WERI-Rb-1 (cell line): Measurements from ENCODE around the gene RGS1.

ENCODE experiments used
- DNase-seq: peaks from one replicate; pipeline ENCODE4 v3.0.0-alpha.2; 2020
- H3K27ac ChIP-seq: fragments of 250-450 bp; sonication (Bioruptor Pico); 2 replicates; pipeline ENCODE4 v1.5.1; 2020; ENCODE audit warnings: mild to moderate bottlenecking, moderate library complexity
- H3K27me3 ChIP-seq: fragments of 250-450 bp; sonication (Bioruptor Pico); 2 replicates; pipeline ENCODE4 v1.5.1; 2021; ENCODE audit warnings: mild to moderate bottlenecking, low read depth, moderate library complexity; ENCODE audit not compliant: insufficient read depth, severe bottlenecking
- H3K36me3 ChIP-seq: fragments of 250-450 bp; sonication (Bioruptor Pico); 2 replicates; pipeline ENCODE4 v1.5.1; 2020; ENCODE audit warnings: mild to moderate bottlenecking, moderate library complexity
- H3K4me3 ChIP-seq: 2 replicates; pipeline ENCODE4 v1.5.1; 2011; ENCODE audit warnings: low read depth, mild to moderate bottlenecking, control low read depth, low read length
- H3K9me3 ChIP-seq: fragments of 250-450 bp; sonication (Bioruptor Pico); 2 replicates; pipeline ENCODE4 v1.5.1; 2021; ENCODE audit warnings: mild to moderate bottlenecking, moderate library complexity; ENCODE audit not compliant: severe bottlenecking
- TF ChIP-seq, protein P1 (sequence below): IDR thresholded peaks from 2 replicates; pipeline ENCODE4 v1.5.1; 2011; ENCODE audit warnings: low read depth, mild to moderate bottlenecking, control low read depth, inconsistent platforms, low read length

Gene RGS1

DNA sequence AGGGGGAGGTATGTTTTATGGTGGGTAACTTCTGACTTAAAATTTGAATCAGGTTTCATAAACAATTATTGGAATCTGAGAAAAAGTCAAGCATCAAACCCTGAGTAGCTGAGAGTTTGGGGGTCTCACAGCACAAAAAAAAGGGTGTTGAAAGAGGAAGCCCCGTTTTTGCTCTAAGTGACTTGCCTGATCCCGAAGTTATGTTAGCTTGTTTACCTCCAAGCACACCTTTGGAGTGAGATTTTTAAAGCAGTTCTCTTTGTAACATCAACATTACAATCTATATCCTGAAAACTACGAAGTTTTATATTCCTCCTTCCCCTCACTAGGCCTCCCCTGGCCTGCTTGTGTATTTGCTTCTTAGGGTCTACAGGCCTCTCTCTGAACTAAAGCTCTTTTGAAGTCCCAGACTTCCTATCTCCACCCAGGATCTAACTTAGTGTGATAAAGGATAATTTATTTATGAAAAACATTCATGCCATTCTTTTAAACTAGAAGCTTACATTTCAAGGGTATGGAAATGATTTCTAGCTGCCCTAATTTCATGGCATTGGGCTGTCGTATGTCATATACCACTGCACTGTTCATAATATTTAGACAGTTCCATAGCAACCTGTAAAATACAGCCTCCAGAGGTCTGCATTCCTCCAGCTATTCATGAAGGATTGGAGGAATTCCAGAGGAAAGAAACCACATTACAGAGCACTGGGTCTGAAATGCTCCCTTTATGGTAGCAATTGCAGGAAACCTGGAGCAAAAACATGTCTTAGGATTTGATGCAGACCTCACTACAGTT is 36.1 kb upstream of the RGS1 start:
- Histone ChIP-seq H3K27ac (no peak overlapping the region), H3K36me3 (no peaks in the 10 kb centered on the region), H3K9me3 (no peaks in the 10 kb centered on the region), H3K4me3 (no peak overlapping the region), H3K27me3 (no peaks in the 10 kb centered on the region)
- TF ChIP-seq, protein P1, sequence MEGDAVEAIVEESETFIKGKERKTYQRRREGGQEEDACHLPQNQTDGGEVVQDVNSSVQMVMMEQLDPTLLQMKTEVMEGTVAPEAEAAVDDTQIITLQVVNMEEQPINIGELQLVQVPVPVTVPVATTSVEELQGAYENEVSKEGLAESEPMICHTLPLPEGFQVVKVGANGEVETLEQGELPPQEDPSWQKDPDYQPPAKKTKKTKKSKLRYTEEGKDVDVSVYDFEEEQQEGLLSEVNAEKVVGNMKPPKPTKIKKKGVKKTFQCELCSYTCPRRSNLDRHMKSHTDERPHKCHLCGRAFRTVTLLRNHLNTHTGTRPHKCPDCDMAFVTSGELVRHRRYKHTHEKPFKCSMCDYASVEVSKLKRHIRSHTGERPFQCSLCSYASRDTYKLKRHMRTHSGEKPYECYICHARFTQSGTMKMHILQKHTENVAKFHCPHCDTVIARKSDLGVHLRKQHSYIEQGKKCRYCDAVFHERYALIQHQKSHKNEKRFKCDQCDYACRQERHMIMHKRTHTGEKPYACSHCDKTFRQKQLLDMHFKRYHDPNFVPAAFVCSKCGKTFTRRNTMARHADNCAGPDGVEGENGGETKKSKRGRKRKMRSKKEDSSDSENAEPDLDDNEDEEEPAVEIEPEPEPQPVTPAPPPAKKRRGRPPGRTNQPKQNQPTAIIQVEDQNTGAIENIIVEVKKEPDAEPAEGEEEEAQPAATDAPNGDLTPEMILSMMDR, result no peak
- DNase-seq, result no peak

DNA sequence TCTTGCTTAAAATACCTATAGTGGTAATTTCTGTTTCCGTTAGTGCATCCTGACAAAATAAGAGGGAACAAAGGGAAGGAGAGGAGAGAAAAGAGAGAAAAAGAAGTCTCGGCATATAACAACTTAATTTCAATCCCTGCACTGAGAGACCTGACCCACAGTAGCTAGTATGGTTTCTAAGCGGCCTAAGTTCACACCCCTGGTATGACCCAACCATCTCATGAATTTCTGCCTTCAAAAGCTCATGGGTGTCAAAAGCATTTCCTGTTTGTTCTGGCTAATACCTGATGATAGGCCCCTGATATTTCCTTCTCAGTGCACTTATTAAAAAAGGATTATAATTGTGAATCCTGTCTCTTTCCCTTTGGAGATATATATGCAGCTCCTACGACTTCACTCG is 32.1 kb upstream of the RGS1 start:
- no peak overlapping the region for H3K4me3 ChIP-seq

DNA sequence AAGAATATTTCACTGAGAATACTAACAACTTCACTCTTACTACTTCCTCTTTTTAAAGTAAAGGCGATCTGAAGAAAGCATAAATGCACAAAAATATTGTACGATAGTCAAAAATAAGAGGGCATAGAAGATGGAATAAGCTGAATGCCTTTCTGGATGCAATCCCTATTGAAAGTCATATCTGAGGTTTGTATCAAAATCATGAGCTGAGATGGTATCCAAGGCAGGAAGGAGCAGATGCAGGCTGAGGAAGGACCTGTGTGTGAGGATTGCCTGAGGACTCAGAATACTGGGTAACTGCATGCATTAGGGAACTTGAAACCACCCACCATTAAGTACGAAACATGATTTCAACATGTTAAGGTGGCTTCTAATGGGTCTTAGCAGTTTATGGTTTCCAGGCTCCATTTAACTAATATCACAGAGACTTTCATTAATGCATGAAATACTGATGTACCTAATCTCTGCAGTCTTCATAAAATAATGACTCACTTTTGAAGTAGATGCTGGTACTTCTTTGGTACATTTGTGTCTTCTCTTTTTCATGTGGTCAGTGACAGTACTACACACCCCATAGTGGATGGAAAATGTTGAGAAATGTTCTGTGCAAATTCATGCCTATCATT is 29.6 kb upstream of the RGS1 start:
- TF ChIP-seq, protein P1, result no peak
- Histone ChIP-seq H3K27me3 (no peaks in the 10 kb centered on the region), H3K27ac (no peak overlapping the region), H3K4me3 (no peak overlapping the region), H3K9me3 (no peaks in the 10 kb centered on the region), H3K36me3 (no peaks in the 10 kb centered on the region)
- no peak for DNase-seq

More for the DNA sequence above, 32.1 kb upstream of the RGS1 start:
- TF ChIP-seq, protein P1, result no peak
- H3K27me3 ChIP-seq, result no peaks in the 10 kb centered on the region
- DNase-seq, result no peak
- H3K9me3 ChIP-seq, result no peaks in the 10 kb centered on the region
- no peak overlapping the region for H3K27ac ChIP-seq
- no peaks in the 10 kb centered on the region for H3K36me3 ChIP-seq

DNA sequence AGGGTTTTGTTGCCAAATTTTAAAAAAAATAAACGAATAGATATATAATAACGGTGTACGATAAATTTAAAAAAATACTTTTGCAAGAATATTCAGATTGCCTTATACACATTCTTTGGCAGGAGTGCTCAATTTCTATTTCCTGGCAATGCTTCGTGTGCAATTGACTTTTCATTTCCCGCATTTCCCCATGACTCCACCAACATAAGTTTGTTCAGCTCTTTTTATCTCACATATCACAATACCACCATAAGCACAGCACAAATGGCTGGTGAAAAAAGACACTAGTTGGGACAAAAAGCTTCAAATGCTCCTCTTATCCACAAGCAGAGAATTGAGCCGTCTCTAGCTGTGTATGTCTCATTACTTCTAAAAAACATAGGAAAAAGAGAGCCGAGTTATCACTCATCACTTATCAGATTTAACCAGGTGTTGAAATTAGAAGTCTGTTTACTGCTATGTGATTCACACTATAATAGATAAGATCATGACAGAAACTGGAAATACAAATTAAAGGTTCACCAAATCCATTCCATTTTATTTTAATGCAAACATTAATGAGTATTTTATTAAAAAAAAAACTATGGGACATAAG is 28.9 kb upstream of the RGS1 start:
- no peak overlapping the region for H3K4me3 ChIP-seq
- H3K27me3 ChIP-seq, result no peaks in the 10 kb centered on the region
- DNase-seq, result no peak
- no peaks in the 10 kb centered on the region for H3K9me3 ChIP-seq
- H3K27ac ChIP-seq, result no peak overlapping the region
- no peaks in the 10 kb centered on the region for H3K36me3 ChIP-seq
- TF ChIP-seq, protein P1, result no peak

DNA sequence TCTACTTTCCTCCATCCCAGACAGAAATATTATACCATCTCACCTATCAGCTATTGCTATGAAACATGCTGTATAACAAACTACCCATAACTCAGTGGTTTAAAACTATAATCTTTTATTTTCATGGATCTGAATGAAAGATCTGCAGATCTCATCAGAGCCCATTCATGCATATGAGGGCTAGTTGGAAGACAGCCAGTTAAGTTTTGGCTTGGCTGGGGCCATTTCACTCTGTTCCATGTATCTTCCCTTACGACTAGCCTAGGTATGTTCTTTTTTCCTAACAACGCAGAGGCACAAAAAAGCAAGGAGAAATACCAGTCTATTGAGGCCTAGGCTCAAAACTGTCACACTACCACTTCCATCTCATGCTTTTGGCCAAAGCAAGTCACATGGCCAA is 28.1 kb upstream of the RGS1 start:
- TF ChIP-seq, protein P1, result no peak
- no peaks in the 10 kb centered on the region for H3K36me3 ChIP-seq
- H3K27me3 ChIP-seq, result no peaks in the 10 kb centered on the region
- H3K9me3 ChIP-seq, result no peaks in the 10 kb centered on the region
- H3K4me3 ChIP-seq, result no peak overlapping the region
- DNase-seq, result no peak
- no peak overlapping the region for H3K27ac ChIP-seq
